ENCODE measurements around the gene CNST. TPM values are rescaled to one million over a fixed set of nuclear protein-coding genes. Genes with fewer than 3 reads are reported as not detected.
"Not testable (repeated sequence)": the region's sequence is repeated elsewhere in the genome, so short reads cannot be mapped to it uniquely, and the experiment has no call there.

Gene CNST
- total and polyA plus RNA-seq, 8 donors, result 3.6 to 12.9 (median 8.9) TPM

- ATAC-seq (no peak), DNase-seq (no peak), FAIRE-seq (no peak)
- TF ChIP-seq, protein P1, sequence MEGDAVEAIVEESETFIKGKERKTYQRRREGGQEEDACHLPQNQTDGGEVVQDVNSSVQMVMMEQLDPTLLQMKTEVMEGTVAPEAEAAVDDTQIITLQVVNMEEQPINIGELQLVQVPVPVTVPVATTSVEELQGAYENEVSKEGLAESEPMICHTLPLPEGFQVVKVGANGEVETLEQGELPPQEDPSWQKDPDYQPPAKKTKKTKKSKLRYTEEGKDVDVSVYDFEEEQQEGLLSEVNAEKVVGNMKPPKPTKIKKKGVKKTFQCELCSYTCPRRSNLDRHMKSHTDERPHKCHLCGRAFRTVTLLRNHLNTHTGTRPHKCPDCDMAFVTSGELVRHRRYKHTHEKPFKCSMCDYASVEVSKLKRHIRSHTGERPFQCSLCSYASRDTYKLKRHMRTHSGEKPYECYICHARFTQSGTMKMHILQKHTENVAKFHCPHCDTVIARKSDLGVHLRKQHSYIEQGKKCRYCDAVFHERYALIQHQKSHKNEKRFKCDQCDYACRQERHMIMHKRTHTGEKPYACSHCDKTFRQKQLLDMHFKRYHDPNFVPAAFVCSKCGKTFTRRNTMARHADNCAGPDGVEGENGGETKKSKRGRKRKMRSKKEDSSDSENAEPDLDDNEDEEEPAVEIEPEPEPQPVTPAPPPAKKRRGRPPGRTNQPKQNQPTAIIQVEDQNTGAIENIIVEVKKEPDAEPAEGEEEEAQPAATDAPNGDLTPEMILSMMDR (IDR thresholded peaks at IDR 0.05), result no peak
- H3K27ac ChIP-seq, result peak overlapping the region; percentile 18 to 75 (median 64)
- H3K4me3 ChIP-seq, result no peak overlapping the region
- no peaks in the 10 kb centered on the region for H3K9me3 ChIP-seq
- H3K36me3 ChIP-seq, result no peaks in the 10 kb centered on the region
- 18 to 20% methylated on average over 2 of the region's 2 CpGs for WGBS, 2 donors
- H3K27me3 ChIP-seq, result no peaks in the 10 kb centered on the region
- intact Hi-C loops (cut with DNase I), result no loop called here
- peaks cover 29 to 32% (median 29%) of the 10 kb centered on the region in 3 donors for H3K4me1 ChIP-seq
Observed at GRCh38 chr1:246583056-246583440, 16.8 kb downstream of the CNST start.

GRCh38 chr1:246583448-246584185, 17.4 kb downstream of the CNST start:
- Histone ChIP-seq H3K4me1 (peaks cover 29 to 32% (median 29%) of the 10 kb centered on the region in 3 donors), H3K27ac (peak overlapping the region; percentile 39 to 75 (median 64)), H3K9me3 (no peaks in the 10 kb centered on the region), H3K4me3 (no peak overlapping the region), H3K27me3 (no peaks in the 10 kb centered on the region), H3K36me3 (no peaks in the 10 kb centered on the region)
- WGBS, 2 donors, result 44 to 57% methylated on average over 6 of the region's 6 CpGs
- TF ChIP-seq, protein P1 (IDR thresholded peaks at IDR 0.05), result no peak
- peak in 3 of 6 donors; percentile 76 to 81 (median 79) for DNase-seq
- ATAC-seq, result peak; percentile 87 to 91 (median 90)
- intact Hi-C loops (cut with DNase I), result no loop called here
- peak; percentile 88 for FAIRE-seq

- H3K36me3 ChIP-seq, result peaks cover 0 to 3% (median 0%) of the 10 kb centered on the region in 3 donors
- no peaks in the 10 kb centered on the region for H3K27me3 ChIP-seq
- 85 to 92% methylated on average over 3 of the region's 3 CpGs for WGBS, 2 donors
- peak overlapping the region in 2 of 4 donors; percentile 13 to 25 for H3K27ac ChIP-seq
- DNase-seq (no peak), ATAC-seq (no peak), FAIRE-seq (no peak)
- TF ChIP-seq, protein P1 (IDR thresholded peaks at IDR 0.05), result no peak
- intact Hi-C loops (cut with DNase I), result no loop called here
- no peak overlapping the region for H3K4me3 ChIP-seq
- no peaks in the 10 kb centered on the region for H3K9me3 ChIP-seq
- peaks cover 28 to 29% (median 28%) of the 10 kb centered on the region in 3 donors for H3K4me1 ChIP-seq
Observed at GRCh38 chr1:246587032-246587431, 20.8 kb downstream of the CNST start.

DNA sequence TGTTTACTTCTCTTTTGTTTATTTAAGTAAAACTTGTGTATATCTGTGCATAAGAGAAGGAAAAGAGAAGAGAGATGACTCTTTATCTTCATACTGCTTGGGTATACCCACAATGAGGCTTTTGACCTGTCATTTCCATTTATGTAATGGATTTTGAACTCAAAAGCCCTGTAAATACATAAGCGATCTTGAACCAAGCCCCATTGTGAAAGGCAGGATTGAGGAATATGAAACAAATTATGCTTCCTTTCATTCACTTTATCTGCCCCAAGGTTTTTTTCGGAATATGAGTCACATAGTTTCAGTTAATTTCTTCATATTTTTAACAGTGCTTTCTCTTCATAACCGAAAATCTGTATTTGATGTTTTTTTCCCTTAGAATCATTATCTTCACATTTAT, 21.4 kb downstream of the CNST start:
- intact Hi-C loops (cut with DNase I), result no loop called here
- WGBS, 2 donors, result 61 to 72% methylated on average over 3 of the region's 3 CpGs
- H3K27me3 ChIP-seq, result no peaks in the 10 kb centered on the region
- H3K36me3 ChIP-seq, result peaks cover 0 to 4% (median 0%) of the 10 kb centered on the region in 3 donors
- H3K4me3 ChIP-seq, result no peak overlapping the region
- DNase-seq (no peak), ATAC-seq (no peak), FAIRE-seq (no peak)
- no peaks in the 10 kb centered on the region for H3K9me3 ChIP-seq
- peak overlapping the region in 2 of 4 donors; percentile 13 to 25 for H3K27ac ChIP-seq
- TF ChIP-seq, protein P1 (IDR thresholded peaks at IDR 0.05), result no peak
- peaks cover 22 to 25% (median 22%) of the 10 kb centered on the region in 3 donors for H3K4me1 ChIP-seq

DNA sequence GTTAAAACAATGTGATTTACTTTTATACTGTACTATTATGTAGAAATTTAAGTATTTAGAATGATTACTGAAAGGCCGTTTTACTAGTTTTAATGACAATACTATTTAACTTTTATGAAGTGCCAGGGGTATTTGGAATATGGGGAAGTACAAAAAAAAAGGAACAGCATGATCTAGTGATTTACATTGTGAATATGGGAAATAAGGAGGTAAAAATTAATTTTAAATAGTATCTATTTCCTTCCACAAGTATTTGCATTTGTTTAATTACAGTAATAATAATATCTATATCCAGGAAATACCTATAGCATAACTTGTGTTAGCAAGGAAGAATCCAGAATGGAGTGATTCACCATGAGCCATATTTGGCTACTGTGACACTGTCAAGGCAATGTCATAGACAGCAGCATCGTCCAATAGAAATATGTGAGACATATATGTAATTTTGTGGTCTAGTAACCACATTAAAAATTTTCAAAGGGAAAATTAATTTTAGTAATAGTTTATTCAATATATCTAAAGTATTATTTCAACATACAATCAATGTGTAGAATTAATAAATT, 22.0 kb downstream of the CNST start:
- TF ChIP-seq, protein P1 (IDR thresholded peaks at IDR 0.05), result no peak
- Histone ChIP-seq H3K36me3 (peaks cover 0 to 4% (median 0%) of the 10 kb centered on the region in 3 donors), H3K27ac (peak overlapping the region in 2 of 4 donors; percentile 13 to 25), H3K9me3 (no peaks in the 10 kb centered on the region), H3K4me1 (peaks cover 16 to 19% (median 16%) of the 10 kb centered on the region in 3 donors), H3K4me3 (no peak overlapping the region), H3K27me3 (no peaks in the 10 kb centered on the region)
- ATAC-seq (no peak), FAIRE-seq (peak; percentile 75), DNase-seq (no peak)
- intact Hi-C loops (cut with DNase I), result no loop called here
- WGBS, 2 donors, result 82 to 83% methylated on average over 2 of the region's 2 CpGs

- FAIRE-seq; H3K4me3 ChIP-seq; H3K9me3 ChIP-seq; intact Hi-C loops (cut with DNase I); H3K36me3 ChIP-seq; H3K4me1 ChIP-seq; DNase-seq; H3K27me3 ChIP-seq; H3K27ac ChIP-seq; ATAC-seq: not testable (repeated sequence)
- 97 to 98% methylated on average over 9 of the region's 10 CpGs for whole genome bisulfite sequencing, 2 donors
Observed at GRCh38 chr1:246589919-246590318, 23.7 kb downstream of the CNST start.

Measured in pancreas (tissue), 10 donors.